ENCODE measurements around the gene SMKR1. TPM values are rescaled to one million over a fixed set of nuclear protein-coding genes. Genes with fewer than 3 reads are reported as not detected.

The SMKR1 gene
- total and polyA plus RNA-seq, 7 donors, result 0.22 to 0.74 (median 0.25) TPM; not detected in 4

DNA sequence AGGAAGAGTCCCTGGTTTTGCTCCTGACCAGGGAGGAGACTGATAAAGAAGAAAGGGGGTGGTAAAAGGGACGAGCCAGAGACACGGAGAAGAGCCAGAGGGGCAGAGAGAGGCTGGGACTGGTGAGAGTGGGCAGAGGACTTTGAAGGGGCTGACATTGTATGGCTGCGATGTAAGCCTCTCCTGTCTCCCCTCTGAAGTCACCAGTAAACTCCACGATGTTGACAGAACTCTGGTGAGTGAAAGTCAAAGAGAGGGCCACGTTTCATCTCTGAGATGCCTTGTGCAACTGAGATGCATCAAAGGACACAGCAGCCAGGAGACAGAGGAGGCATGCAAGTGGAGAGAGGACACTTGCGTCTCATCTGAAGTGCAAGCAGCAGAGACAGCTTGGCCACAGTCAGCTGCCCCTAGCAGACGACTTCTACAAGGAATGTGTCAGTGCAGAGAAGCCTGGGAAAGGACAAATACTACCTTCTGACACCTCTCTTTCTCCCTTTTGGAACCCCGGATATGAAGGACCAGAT is 54.3 kb downstream of the SMKR1 start:
- H3K4me3 ChIP-seq, result no peak overlapping the region
- H3K9me3 ChIP-seq, result no peaks in the 10 kb centered on the region
- 35 to 50% (median 49%) methylated on average over 8 of the region's 8 CpGs for WGBS, 3 donors
- peaks cover 0 to 10% (median 4%) of the 10 kb centered on the region in 3 donors for H3K27me3 ChIP-seq (ENCODE audit: insufficient read depth in 3 of 3, low read length in 2 of 3)
- TF ChIP-seq, protein P1, sequence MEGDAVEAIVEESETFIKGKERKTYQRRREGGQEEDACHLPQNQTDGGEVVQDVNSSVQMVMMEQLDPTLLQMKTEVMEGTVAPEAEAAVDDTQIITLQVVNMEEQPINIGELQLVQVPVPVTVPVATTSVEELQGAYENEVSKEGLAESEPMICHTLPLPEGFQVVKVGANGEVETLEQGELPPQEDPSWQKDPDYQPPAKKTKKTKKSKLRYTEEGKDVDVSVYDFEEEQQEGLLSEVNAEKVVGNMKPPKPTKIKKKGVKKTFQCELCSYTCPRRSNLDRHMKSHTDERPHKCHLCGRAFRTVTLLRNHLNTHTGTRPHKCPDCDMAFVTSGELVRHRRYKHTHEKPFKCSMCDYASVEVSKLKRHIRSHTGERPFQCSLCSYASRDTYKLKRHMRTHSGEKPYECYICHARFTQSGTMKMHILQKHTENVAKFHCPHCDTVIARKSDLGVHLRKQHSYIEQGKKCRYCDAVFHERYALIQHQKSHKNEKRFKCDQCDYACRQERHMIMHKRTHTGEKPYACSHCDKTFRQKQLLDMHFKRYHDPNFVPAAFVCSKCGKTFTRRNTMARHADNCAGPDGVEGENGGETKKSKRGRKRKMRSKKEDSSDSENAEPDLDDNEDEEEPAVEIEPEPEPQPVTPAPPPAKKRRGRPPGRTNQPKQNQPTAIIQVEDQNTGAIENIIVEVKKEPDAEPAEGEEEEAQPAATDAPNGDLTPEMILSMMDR (IDR thresholded peaks at IDR 0.05), result no peak
- ATAC-seq (no peak), DNase-seq (no peak)
- no peak overlapping the region for H3K27ac ChIP-seq
- no peaks in the 10 kb centered on the region for H3K36me3 ChIP-seq (ENCODE audit: insufficient read depth in 1 of 2, low read depth in 1 of 2)
- intact Hi-C loops (cut with DNase I), result no loop called here
- peaks cover 3% of the 10 kb centered on the region for H3K4me1 ChIP-seq

DNA sequence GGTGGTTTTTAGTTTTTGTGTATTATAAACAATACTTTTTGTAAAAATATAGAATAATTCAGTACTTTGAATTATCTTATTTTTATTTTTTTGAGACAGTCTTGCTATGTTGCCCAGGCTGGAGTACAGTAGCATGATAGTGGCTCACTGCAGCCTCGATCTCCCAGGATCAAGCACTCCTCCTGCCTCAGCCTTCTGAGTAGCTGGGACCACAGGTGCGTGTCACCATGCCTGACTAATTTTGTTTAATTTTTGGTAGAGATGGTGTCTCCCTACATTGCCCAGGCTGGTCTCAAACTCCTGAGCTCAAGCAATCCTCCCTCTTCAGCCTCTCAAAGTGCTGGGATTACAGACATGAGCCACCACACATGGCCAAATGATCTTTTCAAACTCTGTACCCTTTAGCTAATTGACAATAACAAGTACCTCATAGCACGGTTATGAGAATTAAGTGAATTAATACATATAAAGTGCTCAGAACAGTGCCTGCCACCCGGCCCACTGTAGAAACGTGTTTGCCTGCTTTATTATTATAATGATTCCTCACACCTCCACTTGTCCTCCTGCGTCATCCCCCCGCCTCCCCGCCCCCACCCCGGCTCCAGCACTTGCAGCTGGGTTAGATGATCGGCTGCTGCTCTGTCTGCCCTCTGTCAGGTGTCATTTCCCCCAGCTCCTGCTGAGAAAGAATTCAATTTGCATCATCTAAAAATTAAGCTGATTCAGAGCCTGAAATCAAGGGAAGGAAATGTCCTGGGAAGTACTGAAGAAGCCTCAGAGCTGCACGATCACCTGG is 55.6 kb downstream of the SMKR1 start:
- H3K4me1 ChIP-seq, result peaks cover 3% of the 10 kb centered on the region
- H3K36me3 ChIP-seq (ENCODE audit: insufficient read depth in 1 of 2, low read depth in 1 of 2), result no peaks in the 10 kb centered on the region
- intact Hi-C loops (cut with DNase I), result no loop called here
- peaks cover 0 to 10% (median 4%) of the 10 kb centered on the region in 3 donors for H3K27me3 ChIP-seq (ENCODE audit: insufficient read depth in 3 of 3, low read length in 2 of 3)
- TF ChIP-seq, protein P1 (IDR thresholded peaks at IDR 0.05), result no peak
- H3K27ac ChIP-seq, result no peak overlapping the region
- no peaks in the 10 kb centered on the region for H3K9me3 ChIP-seq
- 67 to 70% (median 70%) methylated on average over 11 of the region's 11 CpGs for WGBS, 3 donors
- no peak for ATAC-seq
- DNase-seq, result no peak
- no peak overlapping the region for H3K4me3 ChIP-seq

DNA sequence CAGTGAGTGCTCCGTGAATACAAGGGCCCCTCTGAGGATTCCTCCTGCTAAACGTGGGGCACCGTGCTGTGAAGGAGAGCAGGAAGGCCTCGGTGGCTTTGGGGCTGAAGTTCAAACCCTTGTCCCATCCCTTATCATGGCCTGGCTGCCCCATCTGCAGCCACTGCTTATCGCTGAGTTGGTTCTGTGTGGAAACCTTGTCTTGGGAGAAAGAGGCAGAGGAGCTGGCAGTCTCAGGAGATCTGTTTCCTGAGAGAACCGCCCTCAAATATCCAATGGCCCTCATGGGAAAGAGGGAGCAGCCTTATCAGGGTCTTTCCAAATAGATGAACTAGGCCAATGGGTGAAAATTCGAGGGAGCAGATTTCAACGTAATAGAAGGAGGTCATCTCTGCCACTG is 57.2 kb downstream of the SMKR1 start:
- H3K4me3 ChIP-seq, result no peak overlapping the region
- 68 to 82% (median 78%) methylated on average over 8 of the region's 8 CpGs for WGBS, 3 donors
- H3K27ac ChIP-seq, result no peak overlapping the region
- H3K4me1 ChIP-seq, result no peaks in the 10 kb centered on the region
- H3K36me3 ChIP-seq (ENCODE audit: insufficient read depth in 1 of 2, low read depth in 1 of 2), result no peaks in the 10 kb centered on the region
- ATAC-seq (no peak), DNase-seq (no peak)
- TF ChIP-seq, protein P1 (IDR thresholded peaks at IDR 0.05), result no peak
- no peaks in the 10 kb centered on the region for H3K9me3 ChIP-seq
- intact Hi-C loops (cut with DNase I), result no loop called here
- peaks cover 0 to 10% (median 8%) of the 10 kb centered on the region in 3 donors for H3K27me3 ChIP-seq (ENCODE audit: insufficient read depth in 3 of 3, low read length in 2 of 3)

DNA sequence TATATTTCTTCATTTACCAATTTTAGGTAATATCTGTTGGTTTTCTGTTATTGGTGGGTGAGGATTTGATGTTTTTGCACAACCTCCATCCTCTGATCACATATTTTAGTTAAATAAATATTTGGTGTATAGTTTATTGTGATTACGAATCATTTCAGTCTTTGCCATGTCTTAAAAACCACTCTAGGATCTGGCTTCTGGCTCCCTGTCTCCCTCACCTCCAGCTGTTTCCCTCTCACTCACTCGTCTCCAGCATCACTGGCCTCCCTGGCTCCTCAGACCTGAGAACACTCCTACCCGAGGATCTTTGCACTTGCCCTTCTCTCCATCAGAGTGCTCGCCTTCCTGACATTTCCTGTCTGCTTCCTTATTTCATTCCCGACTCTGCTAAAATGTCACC is 58.5 kb downstream of the SMKR1 start:
- Histone ChIP-seq H3K4me1 (no peaks in the 10 kb centered on the region), H3K36me3 (ENCODE audit: insufficient read depth in 1 of 2, low read depth in 1 of 2) (no peaks in the 10 kb centered on the region), H3K27ac (no peak overlapping the region), H3K27me3 (ENCODE audit: insufficient read depth in 3 of 3, low read length in 2 of 3) (peaks cover 0 to 7% (median under 1%) of the 10 kb centered on the region in 3 donors), H3K4me3 (no peak overlapping the region), H3K9me3 (no peaks in the 10 kb centered on the region)
- 63 to 69% (median 65%) methylated on average over 5 of the region's 5 CpGs for WGBS, 3 donors
- TF ChIP-seq, protein P1 (IDR thresholded peaks at IDR 0.05), result no peak
- ATAC-seq (no peak), DNase-seq (no peak)
- intact Hi-C loops (cut with DNase I), result no loop called here

All from psoas muscle (tissue), 8 donors.